ENCODE measurements around the gene CERK.

- TF ChIP-seq EZH2 (IDR thresholded peaks at IDR 0.05; ENCODE audit: borderline replicate concordance, insufficient read depth, low read length, poor library complexity, severe bottlenecking) = no peak
- TF ChIP-seq EP300 (conservative IDR thresholded peaks at IDR 0.05; ENCODE audit: poor library complexity, severe bottlenecking) = no peak
- no peak for TF ChIP-seq CTCF (IDR thresholded peaks at IDR 0.05; ENCODE audit: poor library complexity, severe bottlenecking)
- TF ChIP-seq TAF1 (IDR thresholded peaks at IDR 0.05; ENCODE audit: low read depth) = no peak
- no peak for TF ChIP-seq POLR2AphosphoS5 (IDR thresholded peaks at IDR 0.05)
- no peak for TF ChIP-seq RAD21 (conservative IDR thresholded peaks at IDR 0.05)
These were observed 98.2 kb downstream of the CERK start for GRCh38 chr22:46639843-46640242.
